ENCODE data around the gene DIDO1.
"Not testable (repeated sequence)": the region's sequence is repeated elsewhere in the genome, so short reads cannot be mapped to it uniquely, and the experiment has no call there.

The DIDO1 gene

GRCh38 chr20:62925420-62926228, 681 bp downstream of the DIDO1 start:
- TF ChIP-seq CTCF (IDR thresholded peaks at IDR 0.05; ENCODE audit: control insufficient read depth, extremely low read depth, insufficient read depth), result no peak
- H3K4me3 ChIP-seq (ENCODE audit: low read depth, low read length), result peak overlapping the region; percentile 93
- no peak for DNase-seq (ENCODE audit: low read depth)

- no peak for TF ChIP-seq CTCF (IDR thresholded peaks at IDR 0.05; ENCODE audit: control insufficient read depth, extremely low read depth, insufficient read depth)
- DNase-seq (ENCODE audit: low read depth), result no peak
- H3K4me3 ChIP-seq (ENCODE audit: low read depth, low read length), result peak overlapping the region; percentile 93
Observed at GRCh38 chr20:62925076-62925419, 1.3 kb downstream of the DIDO1 start.

DNA sequence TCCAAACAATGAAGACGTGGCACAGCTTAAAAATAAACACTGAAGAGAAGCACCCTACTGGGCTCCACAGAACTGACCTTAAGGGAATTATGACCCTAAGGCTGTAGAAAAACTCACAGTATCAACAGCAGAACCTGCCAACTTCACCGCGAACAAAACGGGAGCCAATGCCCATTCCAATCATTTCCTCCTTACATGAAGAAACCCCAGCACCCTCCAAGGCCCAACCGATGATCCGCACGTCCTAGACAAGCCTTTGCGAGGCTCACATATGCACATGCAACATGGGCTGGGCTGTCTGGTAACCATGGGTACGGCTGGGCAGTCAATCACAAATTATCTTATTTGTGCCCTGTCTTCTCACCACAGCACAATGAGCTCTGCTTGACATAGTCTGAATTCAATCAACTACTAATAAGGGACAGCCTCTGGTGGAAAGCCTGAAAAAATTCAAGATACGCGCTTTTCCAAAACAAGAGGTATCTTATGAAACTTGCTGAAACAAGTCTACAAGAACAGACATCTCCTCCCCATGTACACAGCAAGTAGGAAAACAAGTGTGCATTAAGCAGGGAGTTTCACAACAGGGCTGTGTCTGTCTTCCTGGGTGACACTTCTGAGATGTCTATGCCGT, 1.7 kb downstream of the DIDO1 start:
- peak overlapping the region; percentile 93 for H3K4me3 ChIP-seq (ENCODE audit: low read depth, low read length)
- TF ChIP-seq CTCF (IDR thresholded peaks at IDR 0.05; ENCODE audit: control insufficient read depth, extremely low read depth, insufficient read depth), result no peak
- peak; percentile 74 for DNase-seq (ENCODE audit: low read depth)

GRCh38 chr20:62923669-62924441, 2.5 kb downstream of the DIDO1 start:
- DNase-seq (ENCODE audit: low read depth), result no peak
- H3K4me3 ChIP-seq (ENCODE audit: low read depth, low read length), result peak overlapping the region; percentile 93
- TF ChIP-seq CTCF (IDR thresholded peaks at IDR 0.05; ENCODE audit: control insufficient read depth, extremely low read depth, insufficient read depth), result no peak

GRCh38 chr20:62923059-62923668, 3.1 kb downstream of the DIDO1 start:
- peak overlapping the region; percentile 93 for H3K4me3 ChIP-seq (ENCODE audit: low read depth, low read length)
- not testable (repeated sequence) for DNase-seq (ENCODE audit: low read depth)

DNA sequence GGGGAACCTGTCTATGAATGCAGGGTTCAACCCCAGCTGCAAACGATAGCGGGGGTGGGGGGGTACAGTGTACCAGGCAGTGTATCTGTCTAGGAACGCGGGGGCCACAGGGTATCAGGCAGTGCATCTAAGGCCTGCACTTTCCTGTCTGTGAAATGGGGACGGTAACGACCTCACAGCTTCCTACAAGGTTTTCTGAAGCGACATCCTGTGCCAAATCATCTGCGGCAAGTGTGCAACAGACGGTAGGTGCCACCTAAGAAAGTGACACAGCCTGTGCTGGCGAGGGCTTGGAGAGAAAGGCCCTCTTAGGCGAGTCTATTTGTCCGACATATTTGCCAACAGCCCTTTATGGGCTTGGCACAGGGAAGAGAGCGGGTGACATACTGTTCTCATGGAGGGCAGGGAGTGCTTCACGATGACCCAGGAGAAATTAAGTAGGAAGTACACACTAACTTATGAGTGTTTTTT, 3.8 kb downstream of the DIDO1 start:
- TF ChIP-seq CTCF (IDR thresholded peaks at IDR 0.05; ENCODE audit: control insufficient read depth, extremely low read depth, insufficient read depth), result no peak
- H3K4me3 ChIP-seq (ENCODE audit: low read depth, low read length), result peak overlapping the region; percentile 37
- DNase-seq (ENCODE audit: low read depth), result peak; percentile 95

Measured in LNCaP clone FGC (cell line).